ENCODE data around the gene ANKIB1.

The ANKIB1 gene

GRCh38 chr7:92266415-92267241 lies 20.9 kb downstream of the ANKIB1 start:
- DNase-seq (ENCODE audit: low read depth in 3 of 3) = no peak

GRCh38 chr7:92268921-92269320 lies 23.1 kb downstream of the ANKIB1 start:
- no peak for DNase-seq (ENCODE audit: low read depth in 3 of 3)

GRCh38 chr7:92275327-92275726 lies 29.6 kb downstream of the ANKIB1 start:
- DNase-seq (ENCODE audit: low read depth in 3 of 3) = no peak

GRCh38 chr7:92276460-92276864 lies 30.7 kb downstream of the ANKIB1 start:
- DNase-seq (ENCODE audit: low read depth in 3 of 3) = no peak

- no peak for DNase-seq (ENCODE audit: low read depth in 3 of 3)
Measured at GRCh38 chr7:92279396-92280031, 33.7 kb downstream of the ANKIB1 start.

- DNase-seq (ENCODE audit: low read depth in 3 of 3) = no peak
Measured at GRCh38 chr7:92281031-92281430, 35.3 kb downstream of the ANKIB1 start.

- DNase-seq (ENCODE audit: low read depth in 3 of 3) = no peak
Measured at GRCh38 chr7:92282221-92282814, 36.5 kb downstream of the ANKIB1 start.

- DNase-seq (ENCODE audit: low read depth in 3 of 3) = no peak
Measured at GRCh38 chr7:92282930-92283329, 37.2 kb downstream of the ANKIB1 start.

GRCh38 chr7:92289321-92289720 lies 43.5 kb downstream of the ANKIB1 start:
- DNase-seq (ENCODE audit: low read depth in 3 of 3) = no peak

GRCh38 chr7:92292981-92293380 lies 47.2 kb downstream of the ANKIB1 start:
- DNase-seq (ENCODE audit: low read depth in 3 of 3) = no peak

GRCh38 chr7:92293896-92294590 lies 48.3 kb downstream of the ANKIB1 start:
- DNase-seq (ENCODE audit: low read depth in 3 of 3) = no peak

GRCh38 chr7:92295391-92295790 lies 49.6 kb downstream of the ANKIB1 start:
- DNase-seq (ENCODE audit: low read depth in 3 of 3) = no peak

- no peak for DNase-seq (ENCODE audit: low read depth in 3 of 3)
Measured at GRCh38 chr7:92296235-92296634, 50.5 kb downstream of the ANKIB1 start.

- no peak for DNase-seq (ENCODE audit: low read depth in 3 of 3)
Measured at GRCh38 chr7:92296880-92297445, 51.2 kb downstream of the ANKIB1 start.

GRCh38 chr7:92297736-92298135 lies 52.0 kb downstream of the ANKIB1 start:
- DNase-seq (ENCODE audit: low read depth in 3 of 3) = no peak

- DNase-seq (ENCODE audit: low read depth in 3 of 3) = no peak
Measured at GRCh38 chr7:92303761-92304160, 58.0 kb downstream of the ANKIB1 start.

- no peak for DNase-seq (ENCODE audit: low read depth in 3 of 3)
Measured at GRCh38 chr7:92304406-92304893, 58.7 kb downstream of the ANKIB1 start.

- no peak for DNase-seq (ENCODE audit: low read depth in 3 of 3)
Measured at GRCh38 chr7:92306153-92306552, 60.4 kb downstream of the ANKIB1 start.

GRCh38 chr7:92313055-92313454 lies 67.3 kb downstream of the ANKIB1 start:
- DNase-seq (ENCODE audit: low read depth in 3 of 3) = no peak

GRCh38 chr7:92319243-92319642 lies 73.5 kb downstream of the ANKIB1 start:
- no peak for DNase-seq (ENCODE audit: low read depth in 3 of 3)

GRCh38 chr7:92325173-92325572 lies 79.4 kb downstream of the ANKIB1 start:
- DNase-seq (ENCODE audit: low read depth in 3 of 3) = no peak

- DNase-seq (ENCODE audit: low read depth in 3 of 3) = no peak
Measured at GRCh38 chr7:92325858-92326257, 80.1 kb downstream of the ANKIB1 start.

Measured in stimulated activated CD4-positive, alpha-beta T cell treated with anti-CD3 and anti-CD28 coated beads, TNF-alpha, amount 100 ng/mL, for 48 hours (primary cell).